ENCODE results near the gene SAMM50.

GRCh38 chr22:43953988-43954785 lies 1.1 kb upstream of the SAMM50 start:
- TF ChIP-seq POLR2A (IDR thresholded peaks at IDR 0.05; ENCODE audit: low read depth, low read length) (no peak), POLR2AphosphoS5 (IDR thresholded peaks at IDR 0.05; ENCODE audit: low read depth, low read length) (no peak), TAF1 (IDR thresholded peaks at IDR 0.05; ENCODE audit: low read depth, low read length) (no peak)

All from GM12891 (cell line).